Measurements from ENCODE around the gene HORMAD1. TPM values are rescaled to one million over a fixed set of nuclear protein-coding genes. Genes with fewer than 3 reads are reported as not detected.
"Not testable (repeated sequence)": the region's sequence is repeated elsewhere in the genome, so short reads cannot be mapped to it uniquely, and the experiment has no call there.

HORMAD1 gene, protein sequence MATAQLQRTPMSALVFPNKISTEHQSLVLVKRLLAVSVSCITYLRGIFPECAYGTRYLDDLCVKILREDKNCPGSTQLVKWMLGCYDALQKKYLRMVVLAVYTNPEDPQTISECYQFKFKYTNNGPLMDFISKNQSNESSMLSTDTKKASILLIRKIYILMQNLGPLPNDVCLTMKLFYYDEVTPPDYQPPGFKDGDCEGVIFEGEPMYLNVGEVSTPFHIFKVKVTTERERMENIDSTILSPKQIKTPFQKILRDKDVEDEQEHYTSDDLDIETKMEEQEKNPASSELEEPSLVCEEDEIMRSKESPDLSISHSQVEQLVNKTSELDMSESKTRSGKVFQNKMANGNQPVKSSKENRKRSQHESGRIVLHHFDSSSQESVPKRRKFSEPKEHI
- not detected in 2 replicates for polyA plus RNA-seq (2012; rRNA removed)
- polyA plus RNA-seq (2012; cell fraction: cytosol; rRNA removed) = not detected in 2 replicates
- 0.04 TPM in 1 of 2 replicates, not detected in the other for polyA plus RNA-seq (2012; cell fraction: nucleus; rRNA removed)

- Histone ChIP-seq H3K79me2 (ENCODE audit: insufficient read depth) (no peaks in the 10 kb centered on the region), H3K36me3 (replicated peaks in 1 of 2; ENCODE audit: control insufficient read depth in 1 of 2, insufficient read depth in 2 of 2, low read length in 1 of 2) (no peaks in the 10 kb centered on the region), H3K9me3 (no peaks in the 10 kb centered on the region), H2AFZ (ENCODE audit: low read depth) (no peak within 1 kb of the TSS), H3K4me1 (ENCODE audit: control insufficient read depth in 1 of 2, insufficient read depth in 2 of 2, low read depth in 1 of 2, low read length in 1 of 2) (no peaks in the 10 kb centered on the region), H3K9ac (no peak within 1 kb of the TSS), H4K20me1 (ENCODE audit: insufficient read depth) (no peaks in the 10 kb centered on the region), H3K9me2 (no peaks in the 10 kb centered on the region), H3K4me3 (ENCODE audit: low read depth in 2 of 2, low read length in 1 of 2) (no peak within 1 kb of the TSS), H3F3A (replicated peaks; ENCODE audit: insufficient read depth) (no peaks in the 10 kb centered on the region), H3K27me3 (ENCODE audit: insufficient read depth) (no peaks in the 10 kb centered on the region), H3K27ac (ENCODE audit: low read depth in 2 of 2, low read length in 1 of 2) (no peak within 1 kb of the TSS), H3K4me2 (no peak within 1 kb of the TSS)
- no peak for DNase-seq
- POLR2A ChIA-PET = no interaction called here
- no peak for TF ChIP-seq TAF1 (IDR thresholded peaks at IDR 0.05; ENCODE audit: borderline replicate concordance, low read depth, low read length)
- 96% methylated on average over 24 of the region's 24 CpGs for WGBS (ENCODE audit: low lambda C conversion rate)
- CTCF ChIA-PET = interaction anchor here (0.8 kb wide), 1 partner anchor 201 kb away, joined by 3 read pairs; no protein-coding TSS in a partner anchor
Observed at GRCh38 chr1:150720703-150721102, at the start of gene HORMAD1. HORMAD1 (minus strand) TSS chr1:150720895; CDS start chr1:150719505, 1,390 bp downstream.

- H3K4me2 ChIP-seq; H2AFZ ChIP-seq (ENCODE audit: low read depth); H3K4me1 ChIP-seq (ENCODE audit: control insufficient read depth in 1 of 2, insufficient read depth in 2 of 2, low read depth in 1 of 2, low read length in 1 of 2); H3K36me3 ChIP-seq (replicated peaks in 1 of 2; ENCODE audit: control insufficient read depth in 1 of 2, insufficient read depth in 2 of 2, low read length in 1 of 2); CTCF ChIA-PET; H3K27me3 ChIP-seq (ENCODE audit: insufficient read depth); H3K9me2 ChIP-seq; H3K79me2 ChIP-seq (ENCODE audit: insufficient read depth); H3K4me3 ChIP-seq (ENCODE audit: low read depth in 2 of 2, low read length in 1 of 2); H4K20me1 ChIP-seq (ENCODE audit: insufficient read depth); POLR2A ChIA-PET; H3K9me3 ChIP-seq; H3K27ac ChIP-seq (ENCODE audit: low read depth in 2 of 2, low read length in 1 of 2); H3K9ac ChIP-seq; H3F3A ChIP-seq (replicated peaks; ENCODE audit: insufficient read depth); DNase-seq: not testable (repeated sequence)
- WGBS (ENCODE audit: low lambda C conversion rate) = 89% methylated on average over 1 of the region's 1 CpG
Observed at GRCh38 chr1:150767704-150768103, 47.0 kb upstream of the HORMAD1 start.

GRCh38 chr1:150765977-150766301 is 45.2 kb upstream of the HORMAD1 start:
- H3F3A ChIP-seq (replicated peaks; ENCODE audit: insufficient read depth); DNase-seq; H3K4me1 ChIP-seq (ENCODE audit: control insufficient read depth in 1 of 2, insufficient read depth in 2 of 2, low read depth in 1 of 2, low read length in 1 of 2); POLR2A ChIA-PET; H3K36me3 ChIP-seq (replicated peaks in 1 of 2; ENCODE audit: control insufficient read depth in 1 of 2, insufficient read depth in 2 of 2, low read length in 1 of 2); CTCF ChIA-PET; H3K79me2 ChIP-seq (ENCODE audit: insufficient read depth); H4K20me1 ChIP-seq (ENCODE audit: insufficient read depth); H3K9me2 ChIP-seq; H3K27me3 ChIP-seq (ENCODE audit: insufficient read depth); H3K9me3 ChIP-seq; H3K9ac ChIP-seq: not testable (repeated sequence)
- Histone ChIP-seq H3K4me3 (ENCODE audit: low read depth in 2 of 2, low read length in 1 of 2) (peak overlapping the region in 1 of 2 experiments; percentile 10; a peak in 1 of 4 replicates), H3K27ac (ENCODE audit: low read depth in 2 of 2, low read length in 1 of 2) (peak overlapping the region; percentile 56 to 91; a peak in 3 of 4 replicates), H2AFZ (ENCODE audit: low read depth) (peak overlapping the region; percentile 83), H3K4me2 (peak overlapping the region; percentile 53)
- WGBS (ENCODE audit: low lambda C conversion rate) = 88% methylated on average over 1 of the region's 1 CpG

GRCh38 chr1:150765296-150765976 is 44.7 kb upstream of the HORMAD1 start, which contains the start of gene CTSS:
CTSS (minus strand) TSS chr1:150765778; CDS start chr1:150764763, 1,015 bp downstream.
- H3K36me3 ChIP-seq (replicated peaks in 1 of 2; ENCODE audit: control insufficient read depth in 1 of 2, insufficient read depth in 2 of 2, low read length in 1 of 2) = no peaks in the 10 kb centered on the region
- TF ChIP-seq IRF3 (IDR thresholded peaks at IDR 0.05; ENCODE audit: low read depth, low read length) (no peak), RXRA (IDR thresholded peaks at IDR 0.05; ENCODE audit: borderline replicate concordance, low read depth) (no peak), YY1 (IDR thresholded peaks at IDR 0.05; ENCODE audit: low read depth) (no peak), TCF12 (IDR thresholded peaks at IDR 0.05) (peak; percentile 54), RCOR1 (IDR thresholded peaks at IDR 0.05; ENCODE audit: low read length) (no peak; the same call in 1 of the 2 replicates), RAD21 (IDR thresholded peaks at IDR 0.05; ENCODE audit: low read length) (no peak)
- TF ChIP-seq, protein P1, sequence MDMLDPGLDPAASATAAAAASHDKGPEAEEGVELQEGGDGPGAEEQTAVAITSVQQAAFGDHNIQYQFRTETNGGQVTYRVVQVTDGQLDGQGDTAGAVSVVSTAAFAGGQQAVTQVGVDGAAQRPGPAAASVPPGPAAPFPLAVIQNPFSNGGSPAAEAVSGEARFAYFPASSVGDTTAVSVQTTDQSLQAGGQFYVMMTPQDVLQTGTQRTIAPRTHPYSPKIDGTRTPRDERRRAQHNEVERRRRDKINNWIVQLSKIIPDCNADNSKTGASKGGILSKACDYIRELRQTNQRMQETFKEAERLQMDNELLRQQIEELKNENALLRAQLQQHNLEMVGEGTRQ (IDR thresholded peaks at IDR 0.05; ENCODE audit: borderline replicate concordance, low read depth, low read length) = no peak
- ChIA-PET POLR2A (no interaction called here), CTCF (interaction anchor here (0.9 kb wide), 1 partner anchor 10 kb away, joined by 5 read pairs; no protein-coding TSS in a partner anchor)
- WGBS (ENCODE audit: low lambda C conversion rate) = 8% methylated on average over 4 of the region's 4 CpGs
- peak within 1 kb of the TSS; percentile 4; the same call in 1 of the 2 replicates for H3K9ac ChIP-seq
- H2AFZ ChIP-seq (ENCODE audit: low read depth) = peak within 1 kb of the TSS; percentile 83
- H3K4me3 ChIP-seq (ENCODE audit: low read depth in 2 of 2, low read length in 1 of 2) = peak within 1 kb of the TSS; percentile 10 to 24; a peak in 3 of 4 replicates
- no peak for DNase-seq
- H3K9me2 ChIP-seq = no peaks in the 10 kb centered on the region
- no peaks in the 10 kb centered on the region for H3K79me2 ChIP-seq (ENCODE audit: insufficient read depth)
- H3K4me2 ChIP-seq = peak within 1 kb of the TSS; percentile 53
- H4K20me1 ChIP-seq (ENCODE audit: insufficient read depth) = no peaks in the 10 kb centered on the region
- peaks cover 4% of the 10 kb centered on the region for H3F3A ChIP-seq (replicated peaks; ENCODE audit: insufficient read depth)
- H3K27me3 ChIP-seq (ENCODE audit: insufficient read depth) = no peaks in the 10 kb centered on the region
- peaks cover 0 to 5% of the 10 kb centered on the region in 2 experiments; a peak in 2 of 4 replicates for H3K4me1 ChIP-seq (ENCODE audit: control insufficient read depth in 1 of 2, insufficient read depth in 2 of 2, low read depth in 1 of 2, low read length in 1 of 2)
- H3K27ac ChIP-seq (ENCODE audit: low read depth in 2 of 2, low read length in 1 of 2) = peak within 1 kb of the TSS; percentile 56 to 91
- no peaks in the 10 kb centered on the region for H3K9me3 ChIP-seq

Measured in SK-N-SH (cell line).